Measurements from ENCODE around the gene VPS16.

DNA sequence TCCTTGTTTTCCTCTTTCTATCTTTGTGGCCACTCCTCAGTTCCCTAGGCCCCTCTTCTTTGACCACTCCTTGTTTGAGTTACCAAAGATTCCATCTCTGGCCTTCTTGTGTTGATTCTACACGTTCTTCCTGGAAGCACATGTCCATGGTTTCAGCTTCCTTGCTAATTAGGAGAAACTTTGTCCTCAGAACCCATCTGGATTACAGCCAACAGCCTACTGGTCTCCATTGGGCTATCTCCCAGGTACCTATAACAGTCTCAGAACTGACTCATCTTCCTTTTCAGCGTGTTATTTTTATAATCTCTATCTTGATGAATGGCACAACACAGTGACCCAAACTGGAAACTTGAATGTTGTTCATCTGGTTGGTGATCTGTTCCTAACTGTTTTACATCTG lies 50.2 kb downstream of the VPS16 start:
- TF ChIP-seq RAD21 (IDR thresholded peaks at IDR 0.05): no peak
- TF ChIP-seq, protein P1, sequence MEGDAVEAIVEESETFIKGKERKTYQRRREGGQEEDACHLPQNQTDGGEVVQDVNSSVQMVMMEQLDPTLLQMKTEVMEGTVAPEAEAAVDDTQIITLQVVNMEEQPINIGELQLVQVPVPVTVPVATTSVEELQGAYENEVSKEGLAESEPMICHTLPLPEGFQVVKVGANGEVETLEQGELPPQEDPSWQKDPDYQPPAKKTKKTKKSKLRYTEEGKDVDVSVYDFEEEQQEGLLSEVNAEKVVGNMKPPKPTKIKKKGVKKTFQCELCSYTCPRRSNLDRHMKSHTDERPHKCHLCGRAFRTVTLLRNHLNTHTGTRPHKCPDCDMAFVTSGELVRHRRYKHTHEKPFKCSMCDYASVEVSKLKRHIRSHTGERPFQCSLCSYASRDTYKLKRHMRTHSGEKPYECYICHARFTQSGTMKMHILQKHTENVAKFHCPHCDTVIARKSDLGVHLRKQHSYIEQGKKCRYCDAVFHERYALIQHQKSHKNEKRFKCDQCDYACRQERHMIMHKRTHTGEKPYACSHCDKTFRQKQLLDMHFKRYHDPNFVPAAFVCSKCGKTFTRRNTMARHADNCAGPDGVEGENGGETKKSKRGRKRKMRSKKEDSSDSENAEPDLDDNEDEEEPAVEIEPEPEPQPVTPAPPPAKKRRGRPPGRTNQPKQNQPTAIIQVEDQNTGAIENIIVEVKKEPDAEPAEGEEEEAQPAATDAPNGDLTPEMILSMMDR (IDR thresholded peaks at IDR 0.05; ENCODE audit: low read depth, low read length, missing input control): no peak
- no peak for TF ChIP-seq REST (IDR thresholded peaks at IDR 0.05)
- TF ChIP-seq NR2F2 (IDR thresholded peaks at IDR 0.05): no peak
- TF ChIP-seq, protein P2, sequence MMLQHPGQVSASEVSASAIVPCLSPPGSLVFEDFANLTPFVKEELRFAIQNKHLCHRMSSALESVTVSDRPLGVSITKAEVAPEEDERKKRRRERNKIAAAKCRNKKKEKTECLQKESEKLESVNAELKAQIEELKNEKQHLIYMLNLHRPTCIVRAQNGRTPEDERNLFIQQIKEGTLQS (IDR thresholded peaks at IDR 0.05): no peak
- TF ChIP-seq, protein P3, sequence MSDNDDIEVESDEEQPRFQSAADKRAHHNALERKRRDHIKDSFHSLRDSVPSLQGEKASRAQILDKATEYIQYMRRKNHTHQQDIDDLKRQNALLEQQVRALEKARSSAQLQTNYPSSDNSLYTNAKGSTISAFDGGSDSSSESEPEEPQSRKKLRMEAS (IDR thresholded peaks at IDR 0.05): no peak
- TF ChIP-seq HNF4G (IDR thresholded peaks at IDR 0.05): no peak
- TF ChIP-seq TAF1 (conservative IDR thresholded peaks at IDR 0.05): no peak
- no peak for TF ChIP-seq FOXA1 (IDR thresholded peaks at IDR 0.05)
- TF ChIP-seq JUND (IDR thresholded peaks at IDR 0.05): no peak
- no peak for TF ChIP-seq YY1 (IDR thresholded peaks at IDR 0.05)
- TF ChIP-seq SP1 (IDR thresholded peaks at IDR 0.05): no peak
- no peak for TF ChIP-seq GABPA (IDR thresholded peaks at IDR 0.05 in 1 of 2, conservative IDR thresholded peaks at IDR 0.05 in 1 of 2)
- TF ChIP-seq, protein P4, sequence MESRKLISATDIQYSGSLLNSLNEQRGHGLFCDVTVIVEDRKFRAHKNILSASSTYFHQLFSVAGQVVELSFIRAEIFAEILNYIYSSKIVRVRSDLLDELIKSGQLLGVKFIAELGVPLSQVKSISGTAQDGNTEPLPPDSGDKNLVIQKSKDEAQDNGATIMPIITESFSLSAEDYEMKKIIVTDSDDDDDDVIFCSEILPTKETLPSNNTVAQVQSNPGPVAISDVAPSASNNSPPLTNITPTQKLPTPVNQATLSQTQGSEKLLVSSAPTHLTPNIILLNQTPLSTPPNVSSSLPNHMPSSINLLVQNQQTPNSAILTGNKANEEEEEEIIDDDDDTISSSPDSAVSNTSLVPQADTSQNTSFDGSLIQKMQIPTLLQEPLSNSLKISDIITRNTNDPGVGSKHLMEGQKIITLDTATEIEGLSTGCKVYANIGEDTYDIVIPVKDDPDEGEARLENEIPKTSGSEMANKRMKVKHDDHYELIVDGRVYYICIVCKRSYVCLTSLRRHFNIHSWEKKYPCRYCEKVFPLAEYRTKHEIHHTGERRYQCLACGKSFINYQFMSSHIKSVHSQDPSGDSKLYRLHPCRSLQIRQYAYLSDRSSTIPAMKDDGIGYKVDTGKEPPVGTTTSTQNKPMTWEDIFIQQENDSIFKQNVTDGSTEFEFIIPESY (IDR thresholded peaks at IDR 0.05): no peak
